Lower leg skin (tissue), 4 donors: ENCODE results near the gene ARMH2. TPM values are rescaled to one million over a fixed set of nuclear protein-coding genes. Genes with fewer than 3 reads are reported as not detected.
A peak's percentile ranks its signal among the peaks of the same experiment; 100 is the strongest.

Source experiments
- DNase-seq, 2 donors: peaks; one replicate each; pipeline ENCODE4 v3.0.0-alpha.2; 2019; ENCODE audit warnings: low spot score in 2 of 2
- H3K4me3 ChIP-seq: fragments of 200-600 bp; sonication (generic); 2 replicates; pipeline ENCODE4 v1.5.1; 2017; ENCODE audit warnings: mild to moderate bottlenecking, low read depth; ENCODE audit not compliant: poor library complexity, severe bottlenecking
- POLR2A ChIP-seq, 2 donors: fragments of 450-650 bp; IDR thresholded peaks; one replicate each; pipeline ENCODE4 v1.6.1; 2016 to 2017; ENCODE audit warnings: antibody characterized with exemption in 2 of 2, mild to moderate bottlenecking in 1 of 2, moderate library complexity in 1 of 2
- WGBS, 2 donors: methylation state at CpG; one replicate each; pipeline ENCODE4 v1.1.5; 2018; 5-methylcytosine and 5-hydroxymethylcytosine counted together
- intact Hi-C: fragments of 100-400 bp; cut with DNase I; formaldehyde crosslinking; loops from one replicate; pipeline ENCODE4 v1.15.0; 2023; ENCODE audit warnings: low total_unique reads
- total RNA-seq, 4 donors: library from RNA; depleted of rRNA; stranded (reverse); fragments of >200 nt; gene quantifications; one replicate each; pipeline ENCODE4 v1.1.0, GENCODE V29; 2016
- TF ChIP-seq, protein P1 (sequence below), 3 donors: fragments of 450-650 bp; IDR thresholded peaks; one replicate each; pipeline ENCODE4 v1.5.1; 2016; ENCODE audit warnings: antibody characterized with exemption in 3 of 3, mild to moderate bottlenecking in 3 of 3, moderate library complexity in 2 of 3

The ARMH2 gene
- total RNA-seq, 4 donors from 2014 or later = not detected

DNA sequence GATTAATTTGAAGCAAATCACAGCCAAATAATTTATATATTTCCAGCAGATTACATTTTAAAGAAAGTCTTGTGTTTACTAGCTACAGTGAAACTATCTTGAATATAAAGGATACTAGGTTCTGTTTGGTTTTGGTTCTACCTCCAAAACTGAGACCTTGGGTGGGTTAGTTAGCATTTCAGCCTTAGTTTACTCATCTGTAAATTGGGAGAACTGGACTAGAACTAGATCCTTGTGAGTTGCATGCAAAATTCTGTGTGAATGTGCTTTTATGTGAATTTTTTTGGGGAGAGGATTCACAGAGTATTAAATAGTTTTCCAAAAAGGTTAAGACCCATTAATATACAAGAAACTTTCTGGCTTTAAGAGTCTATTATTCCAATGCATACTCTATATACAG is 19.8 kb downstream of the ARMH2 start:
- DNase-seq = no peak
- no peak overlapping the region for H3K4me3 ChIP-seq
- no peak for TF ChIP-seq POLR2A (IDR thresholded peaks at IDR 0.05)
- TF ChIP-seq, protein P1, sequence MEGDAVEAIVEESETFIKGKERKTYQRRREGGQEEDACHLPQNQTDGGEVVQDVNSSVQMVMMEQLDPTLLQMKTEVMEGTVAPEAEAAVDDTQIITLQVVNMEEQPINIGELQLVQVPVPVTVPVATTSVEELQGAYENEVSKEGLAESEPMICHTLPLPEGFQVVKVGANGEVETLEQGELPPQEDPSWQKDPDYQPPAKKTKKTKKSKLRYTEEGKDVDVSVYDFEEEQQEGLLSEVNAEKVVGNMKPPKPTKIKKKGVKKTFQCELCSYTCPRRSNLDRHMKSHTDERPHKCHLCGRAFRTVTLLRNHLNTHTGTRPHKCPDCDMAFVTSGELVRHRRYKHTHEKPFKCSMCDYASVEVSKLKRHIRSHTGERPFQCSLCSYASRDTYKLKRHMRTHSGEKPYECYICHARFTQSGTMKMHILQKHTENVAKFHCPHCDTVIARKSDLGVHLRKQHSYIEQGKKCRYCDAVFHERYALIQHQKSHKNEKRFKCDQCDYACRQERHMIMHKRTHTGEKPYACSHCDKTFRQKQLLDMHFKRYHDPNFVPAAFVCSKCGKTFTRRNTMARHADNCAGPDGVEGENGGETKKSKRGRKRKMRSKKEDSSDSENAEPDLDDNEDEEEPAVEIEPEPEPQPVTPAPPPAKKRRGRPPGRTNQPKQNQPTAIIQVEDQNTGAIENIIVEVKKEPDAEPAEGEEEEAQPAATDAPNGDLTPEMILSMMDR (IDR thresholded peaks at IDR 0.05) = no peak
- intact Hi-C loops = no loop called here

DNA sequence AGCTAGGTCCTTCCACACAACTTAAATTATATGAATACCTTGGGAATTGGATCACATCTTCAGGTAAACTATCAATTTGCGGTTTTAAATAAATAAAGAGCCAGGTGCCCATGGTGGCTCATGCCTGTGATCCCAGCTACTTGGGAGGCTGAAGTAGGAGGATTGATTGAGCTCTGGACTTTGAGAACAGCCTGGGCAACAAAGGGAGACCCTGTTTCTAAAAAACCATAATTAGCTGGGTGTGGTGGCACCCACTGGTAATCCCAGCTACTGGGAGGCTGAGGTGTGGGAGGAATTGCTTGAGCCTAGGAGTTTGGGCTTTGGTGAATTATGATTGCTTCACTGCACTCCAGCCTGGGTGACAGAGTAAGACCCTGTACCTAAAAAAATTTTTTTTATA is 20.6 kb downstream of the ARMH2 start:
- intact Hi-C loops = no loop called here
- TF ChIP-seq, protein P1 (IDR thresholded peaks at IDR 0.05) = no peak
- TF ChIP-seq POLR2A (IDR thresholded peaks at IDR 0.05) = no peak
- no peak for DNase-seq
- 93 to 96% methylated on average over 1 of the region's 1 CpG for WGBS, 2 donors
- no peak overlapping the region for H3K4me3 ChIP-seq

DNA sequence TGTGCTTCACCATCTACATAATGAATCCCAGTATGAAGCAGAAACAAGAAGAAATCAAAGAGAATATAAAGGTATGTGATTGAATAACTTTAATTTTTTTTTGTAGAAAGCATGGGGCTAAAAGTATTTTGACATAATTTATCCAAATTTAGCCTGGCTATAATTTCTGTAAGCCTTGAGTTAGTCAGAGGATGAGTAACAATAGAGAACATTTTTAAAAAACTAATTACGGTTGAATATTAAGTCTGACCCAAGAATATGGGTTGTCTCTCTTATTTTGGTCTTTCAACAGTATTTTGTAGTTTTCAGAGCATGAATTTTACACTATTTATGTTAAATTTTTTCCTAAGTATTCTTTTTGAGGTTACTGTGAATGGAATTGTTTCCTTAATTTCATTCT is 21.5 kb downstream of the ARMH2 start:
- TF ChIP-seq, protein P1 (IDR thresholded peaks at IDR 0.05) = no peak
- TF ChIP-seq POLR2A (IDR thresholded peaks at IDR 0.05) = no peak
- no peak for DNase-seq
- 46 to 50% methylated on average over 1 of the region's 1 CpG for WGBS, 2 donors
- intact Hi-C loops = no loop called here
- no peak overlapping the region for H3K4me3 ChIP-seq

DNA sequence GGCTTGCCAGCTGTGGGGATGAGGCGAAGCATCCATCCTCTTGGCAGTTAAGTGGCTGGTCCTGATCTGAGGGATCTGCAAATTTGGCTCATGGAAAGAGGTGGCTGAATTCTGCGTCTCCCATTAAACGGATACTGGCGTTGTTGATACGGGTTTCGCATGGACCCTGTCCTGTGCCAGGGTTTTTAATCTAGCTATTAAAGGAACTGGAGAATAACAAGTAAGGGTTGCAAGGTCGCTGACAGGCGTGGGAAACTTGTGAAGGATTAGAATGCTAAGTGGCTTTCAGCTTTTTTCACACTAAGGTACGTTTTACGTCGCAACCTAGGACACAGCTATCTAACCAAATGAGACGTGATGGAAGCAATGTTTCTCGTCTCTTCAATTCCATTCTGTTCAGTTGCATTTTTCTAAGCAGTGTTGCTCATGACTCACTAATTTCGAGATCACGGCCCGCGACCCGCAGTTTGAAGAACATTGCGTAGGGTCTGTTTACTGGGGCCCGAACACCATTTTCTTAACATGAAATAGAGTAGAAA is 23.1 kb downstream of the ARMH2 start:
- intact Hi-C loops = no loop called here
- peak overlapping the region; percentile 98 for H3K4me3 ChIP-seq
- WGBS, 2 donors = 4 to 5% methylated on average over 20 of the region's 20 CpGs
- no peak for DNase-seq
- no peak for TF ChIP-seq POLR2A (IDR thresholded peaks at IDR 0.05)
- TF ChIP-seq, protein P1 (IDR thresholded peaks at IDR 0.05) = no peak

DNA sequence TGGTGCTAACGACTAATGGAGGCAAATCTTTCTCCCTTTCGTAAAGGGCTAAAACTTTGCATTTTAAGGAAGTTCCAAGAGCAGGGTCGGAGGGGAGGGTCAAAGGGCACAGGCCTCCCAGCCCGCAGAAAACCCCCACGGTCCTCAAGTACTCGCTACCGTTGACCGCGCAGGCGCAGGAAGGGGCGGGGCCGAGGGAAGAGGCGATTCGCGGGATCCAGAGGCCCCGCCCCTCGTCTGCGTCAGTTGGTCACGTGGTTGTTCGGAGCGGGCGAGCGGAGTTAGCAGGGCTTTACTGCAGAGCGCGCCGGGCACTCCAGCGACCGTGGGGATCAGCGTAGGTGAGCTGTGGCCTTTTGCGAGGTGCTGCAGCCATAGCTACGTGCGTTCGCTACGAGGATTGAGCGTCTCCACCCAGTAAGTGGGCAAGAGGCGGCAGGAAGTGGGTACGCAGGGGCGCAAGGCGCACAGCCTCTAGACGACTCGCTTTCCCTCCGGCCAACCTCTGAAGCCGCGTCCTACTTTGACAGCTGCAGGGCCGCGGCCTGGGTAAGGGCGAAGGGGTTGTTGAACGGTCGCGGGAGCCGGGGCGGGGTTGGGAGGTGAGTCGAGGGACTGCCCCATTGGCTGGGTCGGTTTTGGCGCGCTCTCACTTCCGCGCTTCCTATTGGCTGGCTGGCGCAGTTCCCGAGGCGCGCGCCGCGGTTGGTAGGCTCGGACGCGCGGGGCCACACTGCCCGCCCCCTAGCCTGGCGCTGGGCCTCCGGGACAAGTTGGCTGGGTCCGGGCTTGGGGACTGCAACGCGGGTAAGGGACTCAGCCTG is 23.8 kb downstream of the ARMH2 start, which contains the start of gene GMNN:
Gene GMNN, plus strand, starts transcription at position 242 of the 824 bp plus-strand sequence. CDS start 2,310 bp downstream, outside the sequence.
- WGBS, 2 donors = 0% methylated on average over 43 to 71 of the region's 75 CpGs
- H3K4me3 ChIP-seq = peak within 1 kb of the TSS; percentile 98
- DNase-seq = peak; percentile 96 to 100
- intact Hi-C loops = no loop called here
- TF ChIP-seq, protein P1 (IDR thresholded peaks at IDR 0.05) = no peak
- TF ChIP-seq POLR2A (IDR thresholded peaks at IDR 0.05) = no peak
